Mucosa of descending colon (tissue), 3 donors: ENCODE results near the gene ALKBH5. TPM values are rescaled to one million over a fixed set of nuclear protein-coding genes. Genes with fewer than 3 reads are reported as not detected.

ENCODE experiments used
- ATAC-seq: fragments of 200-7000 bp; cut with Tn5 transposase; one replicate; pipeline ENCODE4 v1.9.1; 2020; ENCODE audit warnings: mild to moderate bottlenecking, moderate library complexity
- DNase-seq, 3 donors: peaks; one replicate each; pipeline ENCODE4 v3.0.0-alpha.2; 2020
- H3K36me3 ChIP-seq: fragments of 200-600 bp; one replicate; pipeline ENCODE4 v1.8.0; 2021; ENCODE audit warnings: low read depth, mild to moderate bottlenecking
- H3K4me1 ChIP-seq: fragments of 200-600 bp; one replicate; pipeline ENCODE4 v1.8.0; 2021; ENCODE audit warnings: low read depth, mild to moderate bottlenecking
- H3K4me3 ChIP-seq: fragments of 200-600 bp; one replicate; pipeline ENCODE4 v1.8.0; 2021; ENCODE audit warnings: mild to moderate bottlenecking
- H3K9me3 ChIP-seq: fragments of 200-600 bp; one replicate; pipeline ENCODE4 v1.8.0; 2021; ENCODE audit warnings: mild to moderate bottlenecking
- CTCF ChIP-seq: fragments of 200-600 bp; IDR thresholded peaks from one replicate; pipeline ENCODE4 v1.8.0; 2022; ENCODE audit warnings: antibody characterized with exemption, mild to moderate bottlenecking
- intact Hi-C, 2 donors: fragments of 100-400 bp; cut with DNase I in 1 of 2; cut with micrococcal nuclease in 1 of 2; formaldehyde crosslinking; loops; one replicate each; pipeline versions ENCODE4 v1.11.0 to v1.11.1; 2022; cut with DNase I, micrococcal nuclease
- total RNA-seq, 3 donors: library from RNA; stranded (reverse); fragmentation: NEBNext Ultra II Directional in 2 of 3; extraction: Animal tissue kit (Norgen Biotek cat#: 25700) in 2 of 3; gene quantifications; one replicate each; pipeline versions ENCODE4 v1.2.1 to v1.2.4, GENCODE V29; 2021 to 2023
- donor health status: DM: no; HTN: no; CAD: no; lungs with moderate emphysema.
- donor health status: DM: no; HTN: no; CAD: no.
- donor health status: DM: no; HTN: yes; CAD: no.

Gene ALKBH5
- total RNA-seq, 3 donors from 2014 or later: 70.7 to 151 (median 75.6) TPM

DNA sequence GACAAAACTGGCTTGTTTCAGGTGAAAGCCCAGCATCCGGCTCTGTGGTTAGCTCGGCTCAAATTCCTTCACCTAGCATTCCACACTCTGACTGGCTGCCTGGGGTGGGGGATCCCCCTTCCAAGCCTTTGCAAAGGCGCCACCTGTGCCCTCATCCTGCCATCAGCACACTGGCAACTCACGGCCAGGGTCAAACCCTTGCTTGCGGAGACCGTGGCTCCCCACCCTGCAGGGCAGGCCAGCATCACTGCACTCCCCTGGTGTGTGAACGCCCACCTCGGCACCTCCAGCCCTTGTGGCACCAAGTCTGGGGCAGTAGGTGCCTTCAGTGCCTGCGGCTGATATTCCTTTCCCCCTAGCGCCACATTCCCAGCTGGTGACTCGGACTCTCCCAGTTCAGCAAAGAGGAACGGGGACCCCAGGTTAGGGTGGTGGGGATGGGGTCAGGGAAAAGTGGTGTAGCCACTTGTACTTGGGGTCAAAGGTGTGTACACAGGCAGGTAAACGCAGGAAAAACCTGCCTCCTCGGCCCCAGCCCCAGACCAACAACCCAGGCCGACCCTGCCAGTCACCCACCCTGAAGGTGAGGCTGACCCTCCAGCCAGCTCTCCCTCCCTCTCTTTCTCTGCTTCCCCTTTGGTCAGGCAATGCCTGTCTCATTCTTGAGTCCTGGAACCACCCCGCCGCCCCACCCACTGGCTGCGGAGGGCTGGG lies 73.8 kb downstream of the ALKBH5 start:
- H3K4me1 ChIP-seq: peaks cover 22% of the 10 kb centered on the region
- H3K4me3 ChIP-seq: peak overlapping the region; percentile 86
- peak; percentile 54 for ATAC-seq
- H3K9me3 ChIP-seq: no peaks in the 10 kb centered on the region
- intact Hi-C loops: no loop called here
- DNase-seq: peak; percentile 84 to 85 (median 85)
- TF ChIP-seq CTCF: no peak
- peaks cover 3% of the 10 kb centered on the region for H3K36me3 ChIP-seq

- DNase-seq (peak in 2 of 3 donors; percentile 77 to 86), ATAC-seq (peak; percentile 69)
- intact Hi-C loops: no loop called here
- peaks cover 3% of the 10 kb centered on the region for H3K36me3 ChIP-seq
- peak overlapping the region; percentile 86 for H3K4me3 ChIP-seq
- no peaks in the 10 kb centered on the region for H3K9me3 ChIP-seq
- TF ChIP-seq CTCF: no peak
- H3K4me1 ChIP-seq: peaks cover 24% of the 10 kb centered on the region
Measured at GRCh38 chr17:18257982-18258355, 74.3 kb downstream of the ALKBH5 start.

GRCh38 chr17:18258356-18259038 lies 74.9 kb downstream of the ALKBH5 start, which contains the start of gene FLII:
TSS of gene FLII (minus strand) at chr17:18258738. CDS start at chr17:18258690, 48 bp downstream.
- Histone ChIP-seq H3K9me3 (no peaks in the 10 kb centered on the region), H3K36me3 (peaks cover 4% of the 10 kb centered on the region), H3K4me3 (peak within 1 kb of the TSS; percentile 86), H3K4me1 (peaks cover 24% of the 10 kb centered on the region)
- ATAC-seq (peak; percentile 73), DNase-seq (peak; percentile 70 to 80 (median 76))
- TF ChIP-seq CTCF: no peak
- intact Hi-C loops: no loop called here

Other genes with a start within 250 kb of the ALKBH5 start
- gene TOM1L2, start 211.4 kb upstream of the ALKBH5 start, total RNA-seq: 100 to 1,000 TPM in 1 of 3 donors, 10 to 100 TPM in 2; 67.8 to 101 (median 87.7) TPM
- 1 to 10 TPM; 1.0 to 3.3 (median 1.4) TPM for gene DRC3, start 211.0 kb upstream of the ALKBH5 start, total RNA-seq
- gene ATPAF2, start 144.7 kb upstream of the ALKBH5 start, total RNA-seq: 10 to 100 TPM; 26.0 to 33.9 (median 27.2) TPM
- gene GID4, start 144.4 kb upstream of the ALKBH5 start, total RNA-seq: 10 to 100 TPM in 1 of 3 donors, 1 to 10 TPM in 2; 5.8 to 24.4 (median 5.8) TPM
- gene DRG2, start 95.9 kb upstream of the ALKBH5 start, total RNA-seq: 10 to 100 TPM; 28.9 to 32.8 (median 32.6) TPM
- gene MYO15A, start 75.1 kb upstream of the ALKBH5 start, total RNA-seq: 1 to 10 TPM in 2 of 3 donors, under 1 TPM in 1; 0.60 to 2.0 (median 1.2) TPM
- 10 to 100 TPM in 2 of 3 donors, 1 to 10 TPM in 1; 6.7 to 15.1 (median 10.3) TPM for gene LLGL1, start 41.8 kb downstream of the ALKBH5 start, total RNA-seq
- gene FLII, start 74.9 kb downstream of the ALKBH5 start, total RNA-seq: 100 to 1,000 TPM; 278 to 319 (median 316) TPM
- 10 to 100 TPM; 13.4 to 20.7 (median 16.4) TPM for gene MIEF2, start 76.8 kb downstream of the ALKBH5 start, total RNA-seq
- gene TOP3A, start 131.2 kb downstream of the ALKBH5 start, total RNA-seq: 10 to 100 TPM; 27.9 to 39.8 (median 30.1) TPM
- 10 to 100 TPM; 20.1 to 24.1 (median 21.9) TPM for gene SMCR8, start 131.5 kb downstream of the ALKBH5 start, total RNA-seq
- gene SHMT1, start 179.7 kb downstream of the ALKBH5 start, total RNA-seq: 10 to 100 TPM; 30.0 to 49.3 (median 30.9) TPM
- gene EVPLL, start 193.9 kb downstream of the ALKBH5 start, total RNA-seq: under 1 TPM in 2 of 3 donors, not detected in 1; 0.13 to 0.23 TPM